Progenitor cell of endocrine pancreas (in vitro differentiated cells): ENCODE results near the gene POU6F1. TPM values are rescaled to one million over a fixed set of nuclear protein-coding genes. Genes with fewer than 3 reads are reported as not detected.
"Not testable (repeated sequence)": the region's sequence is repeated elsewhere in the genome, so short reads cannot be mapped to it uniquely, and the experiment has no call there.

Experiments used
- DNase-seq: peaks from one replicate; pipeline ENCODE4 v3.0.0; 2021; ENCODE audit warnings: low spot score; ENCODE audit not compliant: unreplicated experiment
- H3K27ac Mint-ChIP-seq: 2 replicates; pipeline ENCODE4 v1.8.0; 2021; ENCODE audit warnings: mild to moderate bottlenecking, moderate library complexity, mixed read lengths
- H3K27me3 Mint-ChIP-seq: 2 replicates; pipeline ENCODE4 v1.8.0; 2021; ENCODE audit warnings: mixed read lengths
- H3K36me3 Mint-ChIP-seq: 2 replicates; pipeline ENCODE4 v1.8.0; 2022; ENCODE audit warnings: mixed read lengths; ENCODE audit not compliant: insufficient read depth
- H3K4me1 Mint-ChIP-seq: 2 replicates; pipeline ENCODE4 v1.8.0; 2021; ENCODE audit warnings: low read depth, mixed read lengths
- H3K4me3 Mint-ChIP-seq: 2 replicates; pipeline ENCODE4 v1.8.0; 2021; ENCODE audit warnings: low read depth, mild to moderate bottlenecking, moderate library complexity, mixed read lengths
- H3K9me3 Mint-ChIP-seq: 2 replicates; pipeline ENCODE4 v1.8.0; 2021; ENCODE audit warnings: low read depth, mixed read lengths
- long read RNA-seq: library from polyadenylated mRNA; unstranded; transcript quantifications from one replicate; pipeline ENCODE4 v2.0.0, GENCODE V29; 2020
- total RNA-seq: library from RNA; stranded (reverse); gene quantifications from 2 replicates; pipeline ENCODE4 v1.2.1, GENCODE V29; 2021
- TF ChIP-seq, protein P1 (sequence below): fragments of 200-600 bp; sonication (generic); IDR thresholded peaks from one replicate; pipeline ENCODE4 v1.5.0; 2021; ENCODE audit warnings: antibody characterized with exemption, mild to moderate bottlenecking; ENCODE audit not compliant: unreplicated experiment

Gene POU6F1, protein sequence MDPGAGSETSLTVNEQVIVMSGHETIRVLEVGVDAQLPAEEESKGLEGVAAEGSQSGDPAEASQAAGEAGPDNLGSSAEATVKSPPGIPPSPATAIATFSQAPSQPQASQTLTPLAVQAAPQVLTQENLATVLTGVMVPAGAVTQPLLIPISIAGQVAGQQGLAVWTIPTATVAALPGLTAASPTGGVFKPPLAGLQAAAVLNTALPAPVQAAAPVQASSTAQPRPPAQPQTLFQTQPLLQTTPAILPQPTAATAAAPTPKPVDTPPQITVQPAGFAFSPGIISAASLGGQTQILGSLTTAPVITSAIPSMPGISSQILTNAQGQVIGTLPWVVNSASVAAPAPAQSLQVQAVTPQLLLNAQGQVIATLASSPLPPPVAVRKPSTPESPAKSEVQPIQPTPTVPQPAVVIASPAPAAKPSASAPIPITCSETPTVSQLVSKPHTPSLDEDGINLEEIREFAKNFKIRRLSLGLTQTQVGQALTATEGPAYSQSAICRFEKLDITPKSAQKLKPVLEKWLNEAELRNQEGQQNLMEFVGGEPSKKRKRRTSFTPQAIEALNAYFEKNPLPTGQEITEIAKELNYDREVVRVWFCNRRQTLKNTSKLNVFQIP
- 8.2 and 11.6 TPM in 2 replicates for total RNA-seq
- long read RNA-seq, partial matches to known transcripts = 2 of 7 reads
- long read RNA-seq, other reads (novel, unspliced or antisense) = 4 of 7 reads

GRCh38 chr12:51217968-51218606 lies at the start of gene POU6F1:
TSS of gene POU6F1 (minus strand) at chr12:51218062. CDS start at chr12:51206836, 11,226 bp downstream.
- H3K4me3 Mint-ChIP-seq = peak within 1 kb of the TSS; percentile 76
- peak; percentile 66 for DNase-seq
- no peaks in the 10 kb centered on the region for H3K27me3 Mint-ChIP-seq
- H3K36me3 Mint-ChIP-seq = no peaks in the 10 kb centered on the region
- H3K4me1 Mint-ChIP-seq = peaks cover 12% of the 10 kb centered on the region
- no peaks in the 10 kb centered on the region for H3K9me3 Mint-ChIP-seq
- peak within 1 kb of the TSS; percentile 96 for H3K27ac Mint-ChIP-seq
- TF ChIP-seq, protein P1, sequence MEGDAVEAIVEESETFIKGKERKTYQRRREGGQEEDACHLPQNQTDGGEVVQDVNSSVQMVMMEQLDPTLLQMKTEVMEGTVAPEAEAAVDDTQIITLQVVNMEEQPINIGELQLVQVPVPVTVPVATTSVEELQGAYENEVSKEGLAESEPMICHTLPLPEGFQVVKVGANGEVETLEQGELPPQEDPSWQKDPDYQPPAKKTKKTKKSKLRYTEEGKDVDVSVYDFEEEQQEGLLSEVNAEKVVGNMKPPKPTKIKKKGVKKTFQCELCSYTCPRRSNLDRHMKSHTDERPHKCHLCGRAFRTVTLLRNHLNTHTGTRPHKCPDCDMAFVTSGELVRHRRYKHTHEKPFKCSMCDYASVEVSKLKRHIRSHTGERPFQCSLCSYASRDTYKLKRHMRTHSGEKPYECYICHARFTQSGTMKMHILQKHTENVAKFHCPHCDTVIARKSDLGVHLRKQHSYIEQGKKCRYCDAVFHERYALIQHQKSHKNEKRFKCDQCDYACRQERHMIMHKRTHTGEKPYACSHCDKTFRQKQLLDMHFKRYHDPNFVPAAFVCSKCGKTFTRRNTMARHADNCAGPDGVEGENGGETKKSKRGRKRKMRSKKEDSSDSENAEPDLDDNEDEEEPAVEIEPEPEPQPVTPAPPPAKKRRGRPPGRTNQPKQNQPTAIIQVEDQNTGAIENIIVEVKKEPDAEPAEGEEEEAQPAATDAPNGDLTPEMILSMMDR = peak; percentile 63

DNA sequence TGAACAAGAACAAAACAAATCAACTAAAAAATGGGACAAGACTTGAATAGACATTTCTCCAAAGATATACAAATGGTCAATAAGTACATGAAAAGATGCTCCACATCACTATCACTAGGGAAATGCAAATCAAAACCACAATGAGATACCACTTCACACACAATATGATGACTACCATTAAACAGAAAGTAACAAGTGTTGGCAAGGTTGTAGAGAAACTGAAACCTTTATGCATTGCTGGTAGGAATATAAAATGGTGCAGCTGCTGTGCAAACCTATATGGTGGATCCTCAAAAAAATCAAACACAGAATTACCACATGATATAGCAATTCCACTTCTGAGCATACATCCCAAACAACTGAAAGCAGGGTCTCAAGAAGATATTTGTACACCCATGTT lies 47.2 kb upstream of the POU6F1 start:
- H3K4me3 Mint-ChIP-seq = no peak overlapping the region
- no peak overlapping the region for H3K27ac Mint-ChIP-seq
- no peaks in the 10 kb centered on the region for H3K9me3 Mint-ChIP-seq
- DNase-seq = no peak
- H3K4me1 Mint-ChIP-seq = peaks cover 6% of the 10 kb centered on the region
- H3K27me3 Mint-ChIP-seq = peaks cover 2% of the 10 kb centered on the region
- TF ChIP-seq, protein P1 = no peak
- H3K36me3 Mint-ChIP-seq = peaks cover 2% of the 10 kb centered on the region

DNA sequence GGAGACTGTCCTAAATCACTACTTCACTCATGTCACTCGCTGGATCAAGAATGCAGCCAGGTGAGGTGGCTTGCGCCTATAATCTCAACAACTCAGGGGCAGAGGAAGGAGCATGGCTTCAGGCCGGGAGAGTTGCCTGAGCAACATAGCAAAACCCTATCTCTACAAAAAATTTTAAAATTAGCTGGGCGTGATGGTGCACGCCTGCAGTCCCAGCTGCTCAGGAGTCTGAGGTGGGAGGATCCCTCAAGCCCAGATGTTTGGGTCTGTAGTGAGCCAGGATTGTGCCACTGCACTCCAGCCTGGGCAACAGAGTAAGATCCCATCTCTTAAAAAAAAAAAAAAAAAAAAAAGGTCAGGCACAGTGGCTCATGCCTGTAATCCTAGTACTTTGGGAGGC lies 46.4 kb upstream of the POU6F1 start:
- H3K27ac Mint-ChIP-seq = no peak overlapping the region
- no peak for DNase-seq

DNA sequence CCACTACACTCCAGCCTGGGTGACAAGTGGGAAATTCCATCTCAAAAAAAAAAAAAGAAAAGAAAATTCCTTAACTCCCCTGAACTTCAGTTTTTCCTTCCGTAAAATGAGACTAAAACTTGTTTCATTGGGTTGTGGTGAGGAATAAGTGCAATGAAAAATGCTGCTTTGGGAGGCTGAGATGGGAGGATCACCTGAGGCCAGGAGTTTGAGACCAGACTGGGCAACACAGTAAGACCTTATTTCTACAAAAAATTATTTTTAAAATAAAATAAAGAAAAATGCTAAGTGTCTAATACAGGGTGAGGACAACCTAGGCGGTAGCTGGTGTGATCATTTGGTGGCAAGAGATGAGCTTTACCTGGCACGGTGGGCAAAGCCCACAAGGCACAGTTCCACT lies 45.5 kb upstream of the POU6F1 start:
- no peak overlapping the region for H3K27ac Mint-ChIP-seq
- H3K27me3 Mint-ChIP-seq = no peaks in the 10 kb centered on the region
- H3K4me1 Mint-ChIP-seq = peaks cover 3% of the 10 kb centered on the region
- H3K9me3 Mint-ChIP-seq = no peaks in the 10 kb centered on the region
- H3K4me3 Mint-ChIP-seq = no peak overlapping the region
- TF ChIP-seq, protein P1 = no peak
- no peak for DNase-seq
- H3K36me3 Mint-ChIP-seq = peaks cover 2% of the 10 kb centered on the region

More for the DNA sequence above, 46.4 kb upstream of the POU6F1 start:
- Mint-ChIP-seq H3K36me3 (peaks cover 2% of the 10 kb centered on the region), H3K9me3 (no peaks in the 10 kb centered on the region), H3K4me1 (peaks cover 4% of the 10 kb centered on the region), H3K27me3 (peaks cover 2% of the 10 kb centered on the region), H3K4me3 (no peak overlapping the region)
- TF ChIP-seq, protein P1 = no peak

- Mint-ChIP-seq H3K27me3 (no peaks in the 10 kb centered on the region), H3K36me3 (peaks cover 2% of the 10 kb centered on the region), H3K4me1 (peaks cover 2% of the 10 kb centered on the region), H3K9me3 (no peaks in the 10 kb centered on the region), H3K4me3 (no peak overlapping the region), H3K27ac (no peak overlapping the region)
- TF ChIP-seq, protein P1 = peak; percentile 18
- no peak for DNase-seq
Measured at GRCh38 chr12:51262758-51263177, 44.9 kb upstream of the POU6F1 start.

DNA sequence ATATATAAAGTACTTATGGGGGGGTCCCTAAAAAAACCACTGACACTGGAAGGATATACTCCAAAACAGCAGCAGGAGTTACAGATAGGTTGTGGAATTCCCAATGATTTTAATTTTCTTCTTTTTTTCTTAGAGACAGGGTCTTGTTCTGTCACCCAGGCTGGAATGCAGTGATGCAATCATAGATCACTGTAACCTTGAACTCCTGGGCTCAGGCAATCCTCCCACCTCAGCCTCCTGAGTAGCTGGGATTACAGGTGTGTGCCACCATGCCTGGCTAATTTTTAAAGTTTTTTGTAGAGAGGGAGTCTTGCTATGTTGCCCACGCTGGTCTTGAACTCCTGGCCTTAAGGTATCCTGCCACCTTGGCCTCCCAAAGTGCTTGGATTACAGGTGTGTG lies 41.7 kb upstream of the POU6F1 start:
- not testable (repeated sequence) for H3K36me3 Mint-ChIP-seq

More for the DNA sequence above, 41.7 kb upstream of the POU6F1 start:
- peak overlapping the region; percentile 20 for H3K27ac Mint-ChIP-seq
- not testable (repeated sequence) for H3K27me3 Mint-ChIP-seq, H3K4me3 Mint-ChIP-seq, DNase-seq, H3K4me1 Mint-ChIP-seq, H3K9me3 Mint-ChIP-seq
